Esophagus squamous epithelium (tissue), 5 donors: ENCODE measurements around the gene KRTAP12-1. TPM values are rescaled to one million over a fixed set of nuclear protein-coding genes. Genes with fewer than 3 reads are reported as not detected.

Experiments
- DNase-seq: peaks from one replicate; lab custom pipeline; 2025; lab: John Stamatoyannopoulos, UW
- H3K27ac ChIP-seq, 4 donors: fragments of 200-600 bp; sonication (generic); one replicate each; pipeline ENCODE4 v1.5.1; 2016 to 2019; ENCODE audit warnings: mild to moderate bottlenecking in 1 of 4
- H3K27me3 ChIP-seq, 4 donors: fragments of 200-600 bp; sonication (generic); 1 replicate in 3 of 4; 2 replicates in 1 of 4; pipeline versions ENCODE4 v1.5.1 to v1.6.0; 2017 to 2021; ENCODE audit warnings: antibody characterized with exemption in 1 of 4
- H3K36me3 ChIP-seq, 3 donors: fragments of 200-600 bp; sonication (generic); one replicate each; pipeline ENCODE4 v1.5.1; 2016 to 2019
- H3K4me1 ChIP-seq, 3 donors: fragments of 200-600 bp; sonication (generic); one replicate each; pipeline ENCODE4 v1.5.1; 2017 to 2019
- H3K4me3 ChIP-seq, 4 donors: fragments of 200-600 bp; sonication (generic); 1 replicate in 3 of 4; 2 replicates in 1 of 4; pipeline ENCODE4 v1.5.1; 2016 to 2019; ENCODE audit warnings: mild to moderate bottlenecking in 2 of 4, moderate library complexity in 1 of 4
- H3K9me3 ChIP-seq, 3 donors: fragments of 200-600 bp; sonication (generic); one replicate each; pipeline ENCODE4 v1.5.1; 2016 to 2019
- POLR2A ChIP-seq, 4 donors: fragments of 450-650 bp; IDR thresholded peaks; one replicate each; pipeline ENCODE4 v1.6.1; 2017; ENCODE audit warnings: antibody characterized with exemption in 4 of 4, mild to moderate bottlenecking in 4 of 4, moderate library complexity in 3 of 4
- WGBS, 2 donors: methylation state at CpG; one replicate each; pipeline ENCODE4 v1.1.5; 2018; 5-methylcytosine and 5-hydroxymethylcytosine counted together
- intact Hi-C: fragments of 100-400 bp; cut with DNase I; formaldehyde crosslinking; loops from one replicate; pipeline ENCODE4 v1.15.0; 2022
- total RNA-seq, 4 donors: library from RNA; depleted of rRNA; stranded (reverse); fragments of >200 nt; gene quantifications; one replicate each; pipeline ENCODE4 v1.1.0, GENCODE V29; 2016
- TF ChIP-seq, protein P1 (sequence below), 6 experiments: fragments of 450-650 bp in 4 of 6; fragments of 200-600 bp in 2 of 6; sonication (generic) in 2 of 6; IDR thresholded peaks; one replicate each; pipeline ENCODE4 v1.5.1; 2016 to 2019; ENCODE audit warnings: antibody characterized with exemption in 6 of 6, mild to moderate bottlenecking in 4 of 6, moderate library complexity in 4 of 6
- donor health status: DM: yes; HTN: yes; CAD: no.

Gene KRTAP12-1
- total RNA-seq, 4 donors from 2014 or later = not detected

- Histone ChIP-seq H3K4me3 (no peak overlapping the region), H3K9me3 (no peaks in the 10 kb centered on the region), H3K36me3 (no peaks in the 10 kb centered on the region), H3K27ac (no peak overlapping the region), H3K4me1 (no peaks in the 10 kb centered on the region), H3K27me3 (peaks cover 0 to 58% (median 0%) of the 10 kb centered on the region in 4 donors)
- TF ChIP-seq, protein P1, sequence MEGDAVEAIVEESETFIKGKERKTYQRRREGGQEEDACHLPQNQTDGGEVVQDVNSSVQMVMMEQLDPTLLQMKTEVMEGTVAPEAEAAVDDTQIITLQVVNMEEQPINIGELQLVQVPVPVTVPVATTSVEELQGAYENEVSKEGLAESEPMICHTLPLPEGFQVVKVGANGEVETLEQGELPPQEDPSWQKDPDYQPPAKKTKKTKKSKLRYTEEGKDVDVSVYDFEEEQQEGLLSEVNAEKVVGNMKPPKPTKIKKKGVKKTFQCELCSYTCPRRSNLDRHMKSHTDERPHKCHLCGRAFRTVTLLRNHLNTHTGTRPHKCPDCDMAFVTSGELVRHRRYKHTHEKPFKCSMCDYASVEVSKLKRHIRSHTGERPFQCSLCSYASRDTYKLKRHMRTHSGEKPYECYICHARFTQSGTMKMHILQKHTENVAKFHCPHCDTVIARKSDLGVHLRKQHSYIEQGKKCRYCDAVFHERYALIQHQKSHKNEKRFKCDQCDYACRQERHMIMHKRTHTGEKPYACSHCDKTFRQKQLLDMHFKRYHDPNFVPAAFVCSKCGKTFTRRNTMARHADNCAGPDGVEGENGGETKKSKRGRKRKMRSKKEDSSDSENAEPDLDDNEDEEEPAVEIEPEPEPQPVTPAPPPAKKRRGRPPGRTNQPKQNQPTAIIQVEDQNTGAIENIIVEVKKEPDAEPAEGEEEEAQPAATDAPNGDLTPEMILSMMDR (IDR thresholded peaks at IDR 0.05) = no peak
- TF ChIP-seq POLR2A (IDR thresholded peaks at IDR 0.05) = no peak
- intact Hi-C loops = no loop called here
- 64 to 91% methylated on average over 7 of the region's 7 CpGs for WGBS, 2 donors
- no peak for DNase-seq
These were observed 2.1 kb upstream of the KRTAP12-1 start for GRCh38 chr21:44684077-44684476.

DNA sequence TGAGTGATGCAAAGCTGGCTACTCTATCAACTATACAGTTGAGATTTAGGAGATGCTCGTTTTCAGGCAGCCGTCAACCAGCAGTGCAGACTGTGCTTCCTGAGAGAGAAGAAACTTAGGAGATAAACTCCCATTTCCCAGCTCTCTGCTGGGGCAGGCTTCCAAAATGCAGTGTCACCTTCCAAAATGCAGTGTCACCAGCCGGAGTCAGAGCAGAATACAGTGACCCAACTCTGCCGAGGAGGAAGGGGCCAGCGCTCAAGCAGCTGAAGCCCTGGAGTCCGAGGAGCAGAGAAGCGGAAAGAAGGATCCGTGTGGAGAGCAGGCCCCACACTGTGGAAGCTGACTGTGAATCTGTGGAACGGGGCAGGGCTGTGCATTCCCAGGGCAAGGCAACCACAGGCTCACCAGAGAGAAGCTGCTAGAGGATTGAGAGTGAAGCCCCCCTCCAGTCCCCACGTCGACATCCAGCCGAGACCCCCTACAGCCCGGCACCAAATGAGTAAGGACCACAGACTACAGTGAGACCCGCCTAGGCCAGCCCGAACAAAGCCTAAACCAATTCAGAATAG, 703 bp upstream of the KRTAP12-1 start:
- TF ChIP-seq, protein P1 (IDR thresholded peaks at IDR 0.05) = no peak
- no peak for TF ChIP-seq POLR2A (IDR thresholded peaks at IDR 0.05)
- no peaks in the 10 kb centered on the region for H3K9me3 ChIP-seq
- DNase-seq = no peak
- H3K36me3 ChIP-seq = no peaks in the 10 kb centered on the region
- intact Hi-C loops = no loop called here
- WGBS, 2 donors = 73 to 78% methylated on average over 10 to 13 of the region's 15 CpGs
- H3K4me3 ChIP-seq = no peak overlapping the region
- H3K27ac ChIP-seq = no peak overlapping the region
- H3K27me3 ChIP-seq = peaks cover 0 to 46% (median 0%) of the 10 kb centered on the region in 4 donors
- H3K4me1 ChIP-seq = no peaks in the 10 kb centered on the region

DNA sequence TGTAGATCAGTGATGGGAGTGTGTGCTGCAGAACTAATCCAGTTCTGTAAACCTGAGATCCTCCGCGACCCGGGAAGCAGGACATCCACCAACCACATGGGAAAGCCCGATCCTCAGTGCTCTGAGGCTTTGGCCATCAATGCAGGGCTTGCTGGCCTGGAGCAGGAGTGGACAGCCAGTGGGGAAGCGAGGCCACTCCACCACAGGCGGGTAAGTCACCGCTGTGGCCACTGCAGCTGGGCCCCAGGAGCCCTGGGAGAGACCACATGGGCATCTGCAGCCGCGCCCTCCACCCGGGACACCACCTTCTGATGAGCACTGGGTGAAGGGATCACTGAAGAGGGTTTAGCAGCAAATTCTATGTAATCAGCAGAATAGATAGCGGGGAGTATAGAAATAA, 811 bp downstream of the KRTAP12-1 start:
- no peak overlapping the region for H3K4me3 ChIP-seq
- intact Hi-C loops = no loop called here
- no peaks in the 10 kb centered on the region for H3K4me1 ChIP-seq
- H3K27ac ChIP-seq = no peak overlapping the region
- TF ChIP-seq, protein P1 (IDR thresholded peaks at IDR 0.05) = no peak
- no peak for TF ChIP-seq POLR2A (IDR thresholded peaks at IDR 0.05)
- H3K27me3 ChIP-seq = peaks cover 0 to 30% (median 0%) of the 10 kb centered on the region in 4 donors
- no peak for DNase-seq
- no peaks in the 10 kb centered on the region for H3K36me3 ChIP-seq
- WGBS, 2 donors = 60 to 87% methylated on average over 8 to 10 of the region's 11 CpGs
- no peaks in the 10 kb centered on the region for H3K9me3 ChIP-seq

- Histone ChIP-seq H3K27me3 (peaks cover 0 to 15% (median 0%) of the 10 kb centered on the region in 4 donors), H3K27ac (no peak overlapping the region), H3K4me1 (no peaks in the 10 kb centered on the region), H3K9me3 (peaks cover 0 to 7% (median under 1%) of the 10 kb centered on the region in 3 donors), H3K4me3 (no peak overlapping the region), H3K36me3 (no peaks in the 10 kb centered on the region)
- intact Hi-C loops = no loop called here
- no peak for TF ChIP-seq POLR2A (IDR thresholded peaks at IDR 0.05)
- TF ChIP-seq, protein P1 (IDR thresholded peaks at IDR 0.05) = no peak
- no peak for DNase-seq
- 91 to 92% methylated on average over 11 to 13 of the region's 13 CpGs for WGBS, 2 donors
These were observed 4.1 kb downstream of the KRTAP12-1 start for GRCh38 chr21:44677881-44678280.

DNA sequence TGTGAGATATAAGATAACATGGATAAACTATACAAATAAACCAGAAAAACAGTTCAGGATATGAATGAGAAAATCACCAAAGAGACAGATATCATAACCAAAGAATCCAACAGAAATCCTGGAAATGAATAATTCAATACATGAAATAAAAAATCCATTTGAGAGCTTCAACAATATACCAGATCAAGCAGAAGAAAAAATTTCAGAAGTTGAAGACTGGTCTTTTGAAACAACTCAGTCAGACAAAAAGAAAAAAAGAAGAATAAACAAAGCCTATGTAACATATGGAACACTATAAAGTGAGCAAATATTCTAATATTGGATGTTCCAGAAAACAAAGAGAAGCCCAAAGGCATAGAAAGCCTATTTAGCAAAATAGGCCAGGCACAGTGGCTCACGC, 10.1 kb downstream of the KRTAP12-1 start:
- DNase-seq = no peak
- 76 to 80% methylated on average over 1 of the region's 1 CpG for WGBS, 2 donors
- no peak overlapping the region for H3K27ac ChIP-seq
- peaks cover 0 to 26% (median 0%) of the 10 kb centered on the region in 4 donors for H3K27me3 ChIP-seq
- H3K4me1 ChIP-seq = no peaks in the 10 kb centered on the region
- no peak overlapping the region for H3K4me3 ChIP-seq
- no peaks in the 10 kb centered on the region for H3K36me3 ChIP-seq
- intact Hi-C loops = no loop called here
- peaks cover 0 to 31% (median 11%) of the 10 kb centered on the region in 3 donors for H3K9me3 ChIP-seq
- TF ChIP-seq, protein P1 (IDR thresholded peaks at IDR 0.05) = no peak
- TF ChIP-seq POLR2A (IDR thresholded peaks at IDR 0.05) = no peak
